SH-SY5Y (cell line): Measurements from ENCODE around the gene TMPRSS3.

ENCODE experiments used
- GATA2 ChIP-seq: IDR thresholded peaks from 2 replicates; pipeline ENCODE4 v1.6.1; 2011; ENCODE audit warnings: mild to moderate bottlenecking, low read depth, low read length
- GATA3 ChIP-seq: IDR thresholded peaks from 2 replicates; pipeline ENCODE4 v1.6.1; 2011; ENCODE audit warnings: low read depth, mild to moderate bottlenecking, low read length, moderate library complexity

GRCh38 chr21:42400525-42400924 is 4.7 kb upstream of the TMPRSS3 start:
- TF ChIP-seq GATA2: no peak
- TF ChIP-seq GATA3: no peak
